ENCODE data around the gene RAP1GAP.

DNA sequence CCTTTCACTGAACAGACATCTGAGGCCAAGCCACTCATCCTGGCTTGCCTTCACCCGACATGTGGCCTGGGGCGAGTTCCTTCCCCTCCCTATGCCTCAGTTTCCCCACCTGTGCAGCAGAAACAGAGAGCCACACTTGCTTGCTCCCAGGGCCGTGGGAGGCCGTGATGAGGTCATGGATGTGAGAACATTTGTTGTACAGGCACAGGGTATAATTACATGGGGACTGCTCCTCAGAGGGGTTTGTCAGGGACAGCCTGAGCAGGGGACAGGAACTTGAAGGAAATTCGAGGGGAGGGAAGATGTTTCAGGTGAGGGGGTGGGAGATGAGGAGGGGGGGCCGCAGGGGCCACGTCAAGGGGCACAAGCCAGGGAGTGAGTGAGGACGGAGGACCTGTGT is 103.9 kb downstream of the RAP1GAP start:
- TF ChIP-seq, protein P1, sequence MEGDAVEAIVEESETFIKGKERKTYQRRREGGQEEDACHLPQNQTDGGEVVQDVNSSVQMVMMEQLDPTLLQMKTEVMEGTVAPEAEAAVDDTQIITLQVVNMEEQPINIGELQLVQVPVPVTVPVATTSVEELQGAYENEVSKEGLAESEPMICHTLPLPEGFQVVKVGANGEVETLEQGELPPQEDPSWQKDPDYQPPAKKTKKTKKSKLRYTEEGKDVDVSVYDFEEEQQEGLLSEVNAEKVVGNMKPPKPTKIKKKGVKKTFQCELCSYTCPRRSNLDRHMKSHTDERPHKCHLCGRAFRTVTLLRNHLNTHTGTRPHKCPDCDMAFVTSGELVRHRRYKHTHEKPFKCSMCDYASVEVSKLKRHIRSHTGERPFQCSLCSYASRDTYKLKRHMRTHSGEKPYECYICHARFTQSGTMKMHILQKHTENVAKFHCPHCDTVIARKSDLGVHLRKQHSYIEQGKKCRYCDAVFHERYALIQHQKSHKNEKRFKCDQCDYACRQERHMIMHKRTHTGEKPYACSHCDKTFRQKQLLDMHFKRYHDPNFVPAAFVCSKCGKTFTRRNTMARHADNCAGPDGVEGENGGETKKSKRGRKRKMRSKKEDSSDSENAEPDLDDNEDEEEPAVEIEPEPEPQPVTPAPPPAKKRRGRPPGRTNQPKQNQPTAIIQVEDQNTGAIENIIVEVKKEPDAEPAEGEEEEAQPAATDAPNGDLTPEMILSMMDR (IDR thresholded peaks at IDR 0.05), result no peak
- TF ChIP-seq POLR2A (IDR thresholded peaks at IDR 0.05), result no peak
